Raji (cell line): Measurements from ENCODE around the gene MS4A12.

Source experiments
- POLR2A ChIP-seq: IDR thresholded peaks from 2 replicates; pipeline ENCODE4 v1.6.1; 2011; ENCODE audit warnings: low read depth, low read length, control low read depth; ENCODE audit not compliant: insufficient read depth

Gene MS4A12

DNA sequence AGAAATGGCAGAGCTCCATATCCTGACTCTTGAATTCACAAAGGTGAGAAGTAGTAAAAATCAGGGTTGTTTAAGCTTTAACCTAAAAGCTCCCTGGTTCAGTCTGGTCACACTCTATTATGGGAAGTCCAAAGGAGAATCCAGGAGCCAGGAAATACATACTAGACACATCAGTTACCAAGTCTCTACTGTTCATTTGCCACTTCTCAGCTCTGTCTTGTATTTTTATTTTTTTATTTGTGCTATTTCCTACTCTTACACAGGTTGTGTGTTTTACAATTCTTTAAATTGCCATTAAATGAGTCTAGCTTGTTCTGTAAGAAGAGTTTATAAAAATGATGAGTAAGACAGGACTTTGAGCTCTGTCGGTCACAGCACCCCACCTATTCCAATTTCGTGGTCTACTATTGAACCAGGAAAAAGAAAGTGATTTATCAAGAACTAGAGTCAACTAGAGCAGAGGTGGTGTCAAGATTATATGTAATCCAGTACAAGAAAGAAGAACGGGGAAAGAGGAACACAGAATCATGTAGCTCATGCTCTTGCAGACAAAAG is 9.7 kb downstream of the MS4A12 start:
- TF ChIP-seq POLR2A: no peak

DNA sequence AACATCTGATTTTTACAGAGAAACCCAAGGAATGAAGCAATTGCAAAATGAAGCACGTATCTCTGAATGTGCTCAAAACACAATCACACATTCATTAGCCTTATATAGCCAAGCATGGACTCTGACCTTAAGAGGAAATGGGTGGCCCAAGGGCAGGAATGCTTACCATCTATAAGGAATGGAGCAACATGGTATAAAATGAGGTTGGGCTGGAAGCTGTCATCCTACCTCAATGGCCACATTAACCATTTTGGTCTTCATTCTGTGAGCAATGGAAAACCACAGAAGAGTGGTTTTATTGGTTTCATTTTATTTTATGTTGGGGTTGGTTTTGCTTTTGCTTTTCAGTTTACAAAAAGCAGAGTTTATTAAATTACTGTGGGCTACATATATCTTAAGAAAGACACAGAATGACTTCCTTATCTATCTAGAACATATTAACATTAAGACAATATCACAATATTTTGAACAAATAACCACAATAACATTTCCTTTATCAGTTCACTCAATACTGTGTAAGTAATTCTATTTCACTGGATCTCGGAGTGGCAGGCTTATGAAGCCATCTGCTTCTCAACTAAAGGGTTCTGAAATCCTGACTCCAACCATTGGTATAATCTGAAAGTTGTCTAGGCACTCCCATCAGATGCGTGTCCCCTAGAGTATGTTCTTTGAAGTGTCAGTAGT is 11.8 kb downstream of the MS4A12 start:
- no peak for TF ChIP-seq POLR2A

DNA sequence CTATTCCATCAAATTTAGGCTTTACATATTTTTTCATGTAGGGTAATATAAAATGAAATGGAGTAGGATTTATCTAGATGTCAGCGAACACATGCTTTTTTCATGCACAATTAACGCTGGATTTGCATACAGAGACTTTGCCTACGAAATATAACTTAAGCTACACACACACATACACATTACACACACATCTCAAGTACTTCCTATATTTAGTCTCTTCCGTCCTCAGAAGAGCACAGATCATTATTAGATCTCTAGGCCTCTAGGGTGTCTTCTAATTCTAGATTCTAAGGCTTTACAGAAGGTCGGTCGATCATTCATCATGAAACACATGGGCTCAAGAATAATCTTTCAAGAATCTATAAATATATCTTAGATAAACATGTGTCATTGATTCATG is 18.8 kb downstream of the MS4A12 start:
- no peak for TF ChIP-seq POLR2A

DNA sequence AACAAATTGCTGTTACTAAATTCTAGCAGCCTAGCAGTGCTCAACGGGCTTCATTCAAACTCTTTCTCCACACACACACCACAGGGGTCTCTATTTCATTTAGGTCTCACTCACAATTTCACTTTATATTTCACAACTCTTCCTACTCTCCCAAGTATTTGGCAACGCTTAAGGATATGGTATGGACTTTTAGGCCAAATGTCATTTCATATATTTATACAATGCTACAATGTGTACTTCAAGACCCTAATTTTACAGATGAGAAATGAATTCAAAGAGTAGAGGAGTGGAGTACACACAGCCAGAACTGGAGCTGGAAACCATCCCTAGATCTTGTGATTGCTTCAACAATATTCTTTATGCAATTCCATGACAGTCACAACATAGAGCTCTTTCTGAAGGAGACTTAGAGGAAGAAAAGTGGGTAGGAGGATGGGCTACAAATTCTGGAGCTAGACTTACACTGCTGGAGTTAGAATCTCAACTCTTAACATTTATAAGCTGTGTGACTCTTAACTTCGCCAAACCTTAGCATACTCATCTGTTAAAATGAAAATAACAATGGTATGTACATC is 20.2 kb downstream of the MS4A12 start:
- no peak for TF ChIP-seq POLR2A

DNA sequence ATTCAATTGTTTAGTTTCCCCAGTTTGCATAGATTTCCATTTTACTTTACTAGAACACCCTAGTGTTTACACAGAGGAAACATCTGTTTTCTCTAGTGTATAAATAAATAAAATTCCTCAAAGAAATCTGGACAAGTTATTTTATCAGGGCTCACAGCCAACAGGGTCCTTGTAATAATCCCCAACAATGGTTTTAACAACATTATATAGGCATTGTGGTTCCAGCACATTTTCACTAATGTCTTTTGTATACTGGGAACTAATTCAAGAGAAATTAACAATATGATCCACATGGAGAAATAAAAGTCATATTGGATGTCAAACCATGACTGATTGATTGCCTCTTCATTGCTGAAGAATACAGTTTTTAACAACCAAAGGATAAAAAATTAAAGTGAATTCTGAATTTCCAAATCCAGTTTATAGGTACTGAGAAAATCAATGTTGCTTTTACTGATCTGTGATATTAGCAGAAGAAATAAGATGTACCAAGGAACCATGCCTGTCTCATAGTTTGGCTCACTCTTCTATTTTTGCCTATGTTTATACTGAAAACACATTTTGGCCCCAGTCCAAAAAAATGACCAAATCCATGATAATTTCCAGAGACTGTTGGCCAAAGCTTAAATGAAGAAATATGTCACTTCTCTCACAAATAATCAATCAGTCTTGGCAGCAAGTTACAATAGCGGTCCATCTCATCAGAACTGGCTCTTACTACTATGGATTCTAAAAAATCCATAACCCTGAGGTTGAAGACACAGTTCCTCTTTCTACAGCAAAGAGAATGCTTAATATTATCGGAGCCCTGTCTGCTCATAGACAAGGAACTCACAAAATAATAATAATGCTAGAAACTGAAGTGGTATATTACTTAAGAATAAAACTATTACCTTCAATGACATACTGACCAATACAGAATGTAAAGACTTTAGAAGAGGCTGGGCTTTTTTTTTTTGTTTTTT is 21.2 kb downstream of the MS4A12 start:
- no peak for TF ChIP-seq POLR2A

DNA sequence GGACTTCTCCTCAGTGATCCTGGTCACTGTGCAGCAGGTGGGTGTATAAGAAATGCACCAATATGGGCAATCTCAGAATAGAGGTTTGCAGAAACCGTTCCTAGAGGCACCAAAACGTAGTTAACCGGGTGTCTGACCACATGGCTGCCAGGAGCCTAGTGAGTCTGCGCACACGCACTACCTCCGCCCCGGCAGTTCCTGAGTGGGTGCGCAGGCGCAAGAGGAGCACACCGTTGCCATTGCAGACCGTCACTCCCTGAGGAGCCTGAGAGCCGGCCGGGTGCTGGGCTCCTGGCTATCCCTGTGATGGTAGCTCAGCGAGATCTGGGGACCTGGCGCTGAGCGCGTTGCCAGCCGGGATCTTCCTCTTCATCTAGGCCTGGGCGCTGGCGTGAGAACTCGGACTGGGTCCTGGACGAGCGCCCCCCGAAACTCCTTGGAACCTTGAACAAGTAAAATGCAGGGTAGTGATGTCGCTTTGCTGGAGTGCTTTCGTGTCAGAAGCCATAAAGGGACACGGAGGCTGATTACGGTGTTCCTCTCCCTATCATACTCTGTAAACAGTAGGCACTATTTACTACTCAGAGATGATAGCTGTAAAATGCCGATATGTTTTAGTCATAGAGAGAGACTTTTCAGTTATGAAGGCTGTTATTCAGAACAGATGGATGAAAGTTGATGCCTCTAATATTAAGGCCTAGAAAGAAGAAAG is 22.7 kb downstream of the MS4A12 start, which contains the start of gene MS4A13:
Gene MS4A13, plus strand, starts transcription at position 249 of the 712 bp plus-strand sequence. CDS start 2,692 bp downstream, outside the sequence.
- no peak for TF ChIP-seq POLR2A

DNA sequence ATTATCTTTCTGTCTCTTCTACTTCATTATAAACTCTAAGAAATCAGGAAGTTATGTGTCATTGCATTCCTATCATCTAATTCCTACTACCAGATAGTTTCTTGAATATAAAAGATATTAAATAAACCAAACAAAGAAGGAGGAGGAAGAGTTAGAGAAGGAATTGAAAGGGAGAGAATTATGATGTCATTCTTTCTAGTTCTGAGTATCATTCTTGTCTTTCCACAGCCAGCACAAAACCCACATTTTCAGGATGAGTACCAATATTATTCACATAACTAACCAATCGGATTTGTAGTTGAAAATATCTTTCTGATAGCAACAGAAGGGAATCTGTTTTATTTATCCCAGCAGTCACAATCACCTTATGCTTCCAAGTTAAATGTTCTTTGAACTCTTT is 35.9 kb downstream of the MS4A12 start:
- TF ChIP-seq POLR2A: no peak

DNA sequence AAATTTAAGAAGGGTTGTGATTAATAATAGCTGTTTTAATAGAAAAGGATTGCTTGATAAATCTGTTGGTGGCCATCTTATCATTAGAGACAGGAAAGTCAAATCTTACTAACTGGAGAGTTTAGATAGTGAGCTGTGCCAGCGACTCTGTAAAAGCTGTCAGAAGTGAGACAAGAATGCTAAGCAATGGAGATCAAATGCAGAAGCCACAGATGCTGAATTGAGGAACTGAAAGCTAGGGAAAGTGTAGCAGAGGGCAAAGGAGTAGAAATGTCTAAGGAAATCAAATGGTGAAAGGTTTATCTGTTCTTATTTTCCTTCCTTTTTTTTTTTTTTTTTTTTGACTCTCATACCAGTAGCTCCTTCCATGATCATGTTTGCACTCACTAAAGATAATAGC is 36.4 kb downstream of the MS4A12 start:
- no peak for TF ChIP-seq POLR2A

DNA sequence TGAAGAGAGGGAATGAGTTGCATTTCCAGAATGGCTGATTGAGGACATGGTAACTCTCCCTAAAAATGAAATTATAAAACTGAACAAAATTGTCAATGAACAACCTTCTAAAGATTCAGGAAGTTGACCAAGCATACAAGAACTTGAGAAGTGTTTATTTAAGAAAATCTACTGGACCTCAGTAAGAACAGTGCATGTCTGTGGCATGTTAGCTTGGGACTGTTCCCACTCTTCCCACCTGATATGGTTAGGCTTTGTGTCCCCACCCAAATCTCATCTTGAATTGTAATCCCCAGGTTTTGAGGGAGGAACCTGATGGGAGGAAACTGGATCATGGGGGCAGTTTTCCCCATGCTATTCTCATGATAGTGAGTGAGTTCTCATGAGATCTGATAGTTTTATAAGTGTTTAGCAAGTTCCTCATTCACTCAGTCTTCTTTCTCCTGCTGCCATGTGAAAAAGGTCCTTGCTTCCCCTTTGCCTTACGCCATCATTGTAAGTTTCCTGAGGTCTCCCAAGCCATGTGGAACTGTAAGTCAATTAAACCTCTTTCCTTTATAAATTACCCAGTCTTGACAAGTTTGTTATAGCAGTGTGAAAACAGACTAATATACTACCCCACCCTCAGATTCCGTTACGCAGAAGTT is 38.0 kb downstream of the MS4A12 start:
- no peak for TF ChIP-seq POLR2A

DNA sequence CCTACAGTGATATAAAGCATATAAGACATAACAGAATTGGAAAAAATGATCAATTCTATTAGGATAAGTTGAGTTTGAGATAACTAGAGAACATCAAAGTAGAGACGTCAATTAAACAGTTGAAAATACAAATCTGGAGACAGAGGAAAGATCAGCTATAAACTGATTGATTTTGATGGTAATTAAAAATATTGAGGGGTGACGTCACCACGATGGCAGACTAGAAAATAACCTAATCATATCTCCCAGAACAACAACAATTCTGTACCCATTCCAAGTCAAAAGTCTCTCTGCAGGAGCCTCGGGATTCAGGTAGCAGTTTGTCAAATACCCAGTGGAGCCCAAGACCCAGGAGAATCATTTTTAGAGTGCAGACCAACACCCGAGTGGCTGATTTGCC is 51.5 kb downstream of the MS4A12 start:
- no peak for TF ChIP-seq POLR2A
